Right renal cortex interstitium (tissue), 3 donors: ENCODE measurements around the gene ANXA5. TPM values are rescaled to one million over a fixed set of nuclear protein-coding genes. Genes with fewer than 3 reads are reported as not detected.
"Not testable (repeated sequence)": the region's sequence is repeated elsewhere in the genome, so short reads cannot be mapped to it uniquely, and the experiment has no call there.

Experiments
- DNase-seq, 3 donors: peaks; one replicate each; pipeline ENCODE4 v3.0.0-alpha.2; 2013; ENCODE audit warnings: low read depth in 3 of 3, low spot score in 2 of 3
- polyA plus RNA-seq, 3 donors: library from polyadenylated mRNA; unstranded; fragments of 120-200 nt; gene quantifications; one replicate each; pipeline ENCODE4 v1.2.1, GENCODE V29; 2013; ENCODE audit not compliant: insufficient read length in 3 of 3

Gene ANXA5
- polyA plus RNA-seq = 100 to 1,000 TPM; 404 to 465 (median 457) TPM

GRCh38 chr4:121696581-121697461, at the start of gene ANXA5:
ANXA5 (minus strand) TSS chr4:121696980; CDS start chr4:121696589, 391 bp downstream.
- DNase-seq = peak; percentile 38 to 65 (median 63)

- no peak for DNase-seq
Observed at GRCh38 chr4:121742794-121743193, 46.0 kb upstream of the ANXA5 start.

GRCh38 chr4:121741751-121742150, 45.0 kb upstream of the ANXA5 start:
- DNase-seq = no peak

GRCh38 chr4:121740796-121741409, 44.1 kb upstream of the ANXA5 start:
- no peak for DNase-seq

GRCh38 chr4:121739575-121739974, 42.8 kb upstream of the ANXA5 start:
- no peak for DNase-seq

- peak; percentile 42 to 63 (median 60) for DNase-seq
Observed at GRCh38 chr4:121738780-121739535, 42.2 kb upstream of the ANXA5 start.

- no peak for DNase-seq
Observed at GRCh38 chr4:121737846-121738554, 41.2 kb upstream of the ANXA5 start.

GRCh38 chr4:121736735-121737351, 40.1 kb upstream of the ANXA5 start:
- no peak for DNase-seq

- no peak for DNase-seq
Observed at GRCh38 chr4:121734571-121734970, 37.8 kb upstream of the ANXA5 start.

- DNase-seq = no peak
Observed at GRCh38 chr4:121733942-121734341, 37.2 kb upstream of the ANXA5 start.

- DNase-seq = not testable (repeated sequence)
Observed at GRCh38 chr4:121729753-121730152, 33.0 kb upstream of the ANXA5 start.

GRCh38 chr4:121728798-121729226, 32.0 kb upstream of the ANXA5 start:
- no peak for DNase-seq

GRCh38 chr4:121728066-121728465, 31.3 kb upstream of the ANXA5 start:
- DNase-seq = no peak

- no peak for DNase-seq
Observed at GRCh38 chr4:121726642-121727268, 30.0 kb upstream of the ANXA5 start.

GRCh38 chr4:121724671-121725070, 27.9 kb upstream of the ANXA5 start:
- DNase-seq = no peak

GRCh38 chr4:121721700-121722099, 24.9 kb upstream of the ANXA5 start:
- DNase-seq = no peak

- DNase-seq = no peak
Observed at GRCh38 chr4:121720109-121720508, 23.3 kb upstream of the ANXA5 start.

- no peak for DNase-seq
Observed at GRCh38 chr4:121717680-121718237, 21.0 kb upstream of the ANXA5 start.

- DNase-seq = no peak
Observed at GRCh38 chr4:121714548-121714947, 17.8 kb upstream of the ANXA5 start.
